HepG2 (cell line): ENCODE measurements around the gene RSBN1. TPM values are rescaled to one million over a fixed set of nuclear protein-coding genes. Genes with fewer than 3 reads are reported as not detected.
A peak's percentile ranks its signal among the peaks of the same experiment; 100 is the strongest.

ENCODE experiments used
- AHR ChIP-seq: IDR thresholded peaks from 2 replicates; pipeline ENCODE4 v1.6.1; 2018; ENCODE audit warnings: missing genetic modification reagents, missing compliant biosample characterization
- DMAP1 ChIP-seq: IDR thresholded peaks from 2 replicates; pipeline ENCODE4 v1.6.1; 2016
- HNF4G ChIP-seq, 2 experiments: sonication (generic) in 1 of 2; formaldehyde crosslinking in 1 of 2; IDR thresholded peaks; 2 replicates each; pipeline versions ENCODE4 v1.4.0 to v1.6.1; 2011 to 2020; ENCODE audit warnings: borderline replicate concordance in 2 of 2, low read depth in 2 of 2, mild to moderate bottlenecking in 2 of 2, low read length in 1 of 2, missing genetic modification reagents in 1 of 2, moderate library complexity in 1 of 2
- HNRNPLL ChIP-seq: fragments of 200-400 bp; formaldehyde crosslinking; IDR thresholded peaks from 2 replicates; pipeline ENCODE4 v1.6.1; 2017; ENCODE audit warnings: mild to moderate bottlenecking, low read depth, low read length; ENCODE audit not compliant: poor library complexity, severe bottlenecking
- KMT2A ChIP-seq: sonication (generic); formaldehyde crosslinking; IDR thresholded peaks from 2 replicates; pipeline ENCODE4 v1.4.0; 2020; ENCODE audit warnings: missing genetic modification reagents
- MXI1 ChIP-seq: IDR thresholded peaks from 3 replicates; pipeline ENCODE4 v1.6.1; 2012; ENCODE audit warnings: low read depth, low read length, inconsistent platforms, borderline replicate concordance
- NR2F6 ChIP-seq, 2 experiments: IDR thresholded peaks; 2 replicates each; pipeline ENCODE4 v1.6.1; 2016; ENCODE audit warnings: antibody characterized with exemption in 1 of 2, mild to moderate bottlenecking in 1 of 2
- NRL ChIP-seq: sonication (generic); formaldehyde crosslinking; IDR thresholded peaks from 2 replicates; pipeline ENCODE4 v1.5.0; 2020; ENCODE audit warnings: missing genetic modification reagents, mild to moderate bottlenecking, moderate library complexity, borderline replicate concordance
- PRPF4 ChIP-seq: fragments of 200-400 bp; formaldehyde crosslinking; IDR thresholded peaks from 2 replicates; pipeline ENCODE4 v1.6.1; 2016; ENCODE audit warnings: low read length, low read depth; ENCODE audit not compliant: poor library complexity, severe bottlenecking
- RBM22 ChIP-seq: fragments of 200-400 bp; formaldehyde crosslinking; optimal IDR thresholded peaks from 2 replicates; pipeline ENCODE3; 2017; ENCODE audit warnings: mild to moderate bottlenecking, low read length, moderate library complexity
- SNAPC2 ChIP-seq: sonication (generic); formaldehyde crosslinking; IDR thresholded peaks from 2 replicates; pipeline ENCODE4 v1.8.1; 2022; ENCODE audit warnings: mild to moderate bottlenecking, missing genetic modification reagents
- SP4 ChIP-seq: sonication (generic); formaldehyde crosslinking; IDR thresholded peaks from 2 replicates; pipeline ENCODE4 v1.8.1; 2023; ENCODE audit warnings: mild to moderate bottlenecking, missing genetic modification reagents
- ZBTB8A ChIP-seq: sonication (generic); formaldehyde crosslinking; IDR thresholded peaks from 2 replicates; pipeline ENCODE4 v1.4.0; 2020; ENCODE audit warnings: mild to moderate bottlenecking, low read depth, missing genetic modification reagents, borderline replicate concordance
- ZFP36L1 ChIP-seq: sonication (generic); formaldehyde crosslinking; IDR thresholded peaks from 2 replicates; pipeline ENCODE4 v1.8.0; 2022; ENCODE audit warnings: mild to moderate bottlenecking, missing genetic modification reagents, moderate library complexity
- ZFY ChIP-seq: sonication (generic); formaldehyde crosslinking; IDR thresholded peaks from 2 replicates; pipeline ENCODE4 v1.4.0; 2020; ENCODE audit warnings: missing genetic modification reagents
- ZNF232 ChIP-seq: sonication (generic); formaldehyde crosslinking; IDR thresholded peaks from 2 replicates; pipeline ENCODE4 v1.4.0; 2020; ENCODE audit warnings: missing genetic modification reagents, borderline replicate concordance
- ZNF331 ChIP-seq: sonication (generic); formaldehyde crosslinking; IDR thresholded peaks from 2 replicates; pipeline ENCODE4 v1.4.0; 2020; ENCODE audit warnings: missing genetic modification reagents
- ZNF639 ChIP-seq: conservative IDR thresholded peaks from 2 replicates; pipeline ENCODE4 v1.6.1; 2018; ENCODE audit warnings: missing genetic modification reagents
- ZNF7 ChIP-seq: IDR thresholded peaks from 2 replicates; pipeline ENCODE4 v1.6.1; 2016; ENCODE audit warnings: missing biosample characterization, missing genetic modification reagents
- ZNF768 ChIP-seq: sonication (generic); formaldehyde crosslinking; IDR thresholded peaks from 2 replicates; pipeline ENCODE4 v1.4.0; 2020; ENCODE audit warnings: missing genetic modification reagents
- ZSCAN22 ChIP-seq: sonication (generic); formaldehyde crosslinking; IDR thresholded peaks from 2 replicates; pipeline ENCODE4 v1.4.0; 2020; ENCODE audit warnings: mild to moderate bottlenecking, missing genetic modification reagents
- polyA plus RNA-seq, 8 experiments: library from polyadenylated mRNA; depleted of rRNA in 3 of 8; stranded (reverse) in 7 of 8; unstranded in 1 of 8; fragments of >200 nt; fragmentation: Illumina TruSeq in 4 of 8; extraction: Trizol in 4 of 8; gene quantifications; 2 replicates each; pipeline versions ENCODE4 v1.2.1 to v1.2.3, GENCODE V29; 2011 to 2016; ENCODE audit warnings: low read depth in 4 of 8, missing spikeins in 1 of 8, mixed read lengths in 1 of 8; ENCODE audit not compliant: insufficient read depth in 1 of 8
- total RNA-seq, 5 experiments: library from RNA; depleted of rRNA; stranded (reverse); fragments of >200 nt; fragmentation: Illumina TruSeq; extraction: Trizol; gene quantifications; 2 replicates each; pipeline ENCODE4 v1.2.3, GENCODE V29; 2016; ENCODE audit warnings: low read depth in 1 of 5
- TF ChIP-seq, protein P1 (sequence below): IDR thresholded peaks from 2 replicates; pipeline ENCODE4 v1.6.1; 2016; ENCODE audit warnings: low read depth, control low read depth
- TF ChIP-seq, protein P2 (sequence below): sonication (generic); formaldehyde crosslinking; IDR thresholded peaks from 2 replicates; pipeline ENCODE4 v1.5.0; 2020; ENCODE audit warnings: mild to moderate bottlenecking, missing genetic modification reagents

Gene RSBN1
- total and polyA plus RNA-seq, 2 of the 13 experiments (the other 11 are each of a cell fraction or from before 2014, with no cell fraction given): 8.3 to 10.4 TPM

GRCh38 chr1:113758631-113759332 lies 53.5 kb downstream of the RSBN1 start (continued):
- TF ChIP-seq ZNF639 (CRISPR knock-in tag) (peak; percentile 23; the same call in 1 of the 2 replicates), ZFP36L1 (CRISPR knock-in tag) (no peak), SP4 (CRISPR knock-in tag) (peak; percentile 17; the same call in 1 of the 2 replicates), DMAP1 (no peak), HNRNPLL (peak; percentile 78), MXI1 (peak; percentile 50; the same call in 1 of the 3 replicates), ZBTB8A (CRISPR knock-in tag) (0 out of 2 replicates have a peak, but pooled peaks have one; percentile 40), ZNF331 (CRISPR knock-in tag) (0 out of 2 replicates have a peak, but pooled peaks have one; percentile 3), PRPF4 (peak; percentile 23), NRL (CRISPR knock-in tag) (0 out of 2 replicates have a peak, but pooled peaks have one; percentile 40), NR2F6 (IDR thresholded peaks at IDR 0.05) (peak; percentile 52), NR2F6 (CRISPR knock-in tag; IDR thresholded peaks at IDR 0.05) (peak; percentile 33; the same call in 1 of the 2 replicates), ZNF768 (CRISPR knock-in tag) (peak; percentile 28; the same call in 1 of the 2 replicates), ZNF232 (CRISPR knock-in tag) (0 out of 2 replicates have a peak, but pooled peaks have one; percentile 5), AHR (CRISPR knock-in tag) (no peak), ZFY (no peak; the same call in 1 of the 2 replicates), ZNF7 (CRISPR knock-in tag) (no peak), SNAPC2 (CRISPR knock-in tag) (no peak), KMT2A (CRISPR knock-in tag) (peak; percentile 27; the same call in 1 of the 2 replicates), ZSCAN22 (0 out of 2 replicates have a peak, but pooled peaks have one; percentile 55), RBM22 (peak; percentile 22), HNF4G (IDR thresholded peaks at IDR 0.05; ENCODE audit: borderline replicate concordance, low read depth, low read length) (peak; percentile 38; the same call in 1 of the 2 replicates), HNF4G (CRISPR knock-in tag; IDR thresholded peaks at IDR 0.05; ENCODE audit: borderline replicate concordance, low read depth) (no peak)
- TF ChIP-seq, protein P1, sequence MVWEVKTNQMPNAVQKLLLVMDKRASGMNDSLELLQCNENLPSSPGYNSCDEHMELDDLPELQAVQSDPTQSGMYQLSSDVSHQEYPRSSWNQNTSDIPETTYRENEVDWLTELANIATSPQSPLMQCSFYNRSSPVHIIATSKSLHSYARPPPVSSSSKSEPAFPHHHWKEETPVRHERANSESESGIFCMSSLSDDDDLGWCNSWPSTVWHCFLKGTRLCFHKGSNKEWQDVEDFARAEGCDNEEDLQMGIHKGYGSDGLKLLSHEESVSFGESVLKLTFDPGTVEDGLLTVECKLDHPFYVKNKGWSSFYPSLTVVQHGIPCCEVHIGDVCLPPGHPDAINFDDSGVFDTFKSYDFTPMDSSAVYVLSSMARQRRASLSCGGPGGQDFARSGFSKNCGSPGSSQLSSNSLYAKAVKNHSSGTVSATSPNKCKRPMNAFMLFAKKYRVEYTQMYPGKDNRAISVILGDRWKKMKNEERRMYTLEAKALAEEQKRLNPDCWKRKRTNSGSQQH: 0 out of 2 replicates have a peak, but pooled peaks have one; percentile 32
- TF ChIP-seq, protein P2, sequence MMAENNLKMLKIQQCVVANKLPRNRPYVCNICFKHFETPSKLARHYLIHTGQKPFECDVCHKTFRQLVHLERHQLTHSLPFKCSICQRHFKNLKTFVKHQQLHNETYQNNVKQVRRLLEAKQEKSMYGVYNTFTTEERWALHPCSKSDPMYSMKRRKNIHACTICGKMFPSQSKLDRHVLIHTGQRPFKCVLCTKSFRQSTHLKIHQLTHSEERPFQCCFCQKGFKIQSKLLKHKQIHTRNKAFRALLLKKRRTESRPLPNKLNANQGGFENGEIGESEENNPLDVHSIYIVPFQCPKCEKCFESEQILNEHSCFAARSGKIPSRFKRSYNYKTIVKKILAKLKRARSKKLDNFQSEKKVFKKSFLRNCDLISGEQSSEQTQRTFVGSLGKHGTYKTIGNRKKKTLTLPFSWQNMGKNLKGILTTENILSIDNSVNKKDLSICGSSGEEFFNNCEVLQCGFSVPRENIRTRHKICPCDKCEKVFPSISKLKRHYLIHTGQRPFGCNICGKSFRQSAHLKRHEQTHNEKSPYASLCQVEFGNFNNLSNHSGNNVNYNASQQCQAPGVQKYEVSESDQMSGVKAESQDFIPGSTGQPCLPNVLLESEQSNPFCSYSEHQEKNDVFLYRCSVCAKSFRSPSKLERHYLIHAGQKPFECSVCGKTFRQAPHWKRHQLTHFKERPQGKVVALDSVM (CRISPR knock-in tag): peak; percentile 87
